GM12872 (cell line): ENCODE results near the gene GPR39.

Source experiments
- CTCF ChIP-seq: IDR thresholded peaks from 3 replicates; pipeline ENCODE4 v1.5.1; 2011; ENCODE audit warnings: low read depth, mild to moderate bottlenecking, low read length, moderate library complexity; ENCODE audit not compliant: insufficient read depth

GPR39 gene

GRCh38 chr2:132446444-132446843 lies 29.8 kb downstream of the GPR39 start:
- TF ChIP-seq CTCF = no peak

- no peak for TF ChIP-seq CTCF
Observed at GRCh38 chr2:132448331-132448730, 31.7 kb downstream of the GPR39 start.

- peak; percentile 25; the same call in 1 of the 3 replicates for TF ChIP-seq CTCF
Observed at GRCh38 chr2:132448771-132449170, 32.2 kb downstream of the GPR39 start.

- no peak for TF ChIP-seq CTCF
Observed at GRCh38 chr2:132449868-132450267, 33.3 kb downstream of the GPR39 start.

GRCh38 chr2:132460781-132461180 lies 44.2 kb downstream of the GPR39 start:
- TF ChIP-seq CTCF = no peak

- no peak for TF ChIP-seq CTCF
Observed at GRCh38 chr2:132462236-132462635, 45.6 kb downstream of the GPR39 start.

- TF ChIP-seq CTCF = no peak
Observed at GRCh38 chr2:132463719-132464118, 47.1 kb downstream of the GPR39 start.

- no peak for TF ChIP-seq CTCF
Observed at GRCh38 chr2:132465917-132466316, 49.3 kb downstream of the GPR39 start.
